GM23338 (cell line): Measurements from ENCODE around the gene CNNM2.

ENCODE experiments used
- CTCF ChIP-seq, 2 experiments: fragments of 200-600 bp in 1 of 2; sonication (generic) in 1 of 2; conservative IDR thresholded peaks; 2 replicates each; pipeline versions ENCODE4 v1.5.1 to v1.6.1; 2016 to 2017; ENCODE audit warnings: antibody characterized with exemption in 2 of 2, low read depth in 2 of 2, mild to moderate bottlenecking in 2 of 2, moderate library complexity in 1 of 2
- EZH2phosphoT487 ChIP-seq: fragments of 200-600 bp; sonication (generic); IDR thresholded peaks from one replicate; pipeline ENCODE4 v1.8.1; 2018; ENCODE audit warnings: antibody characterized with exemption; ENCODE audit not compliant: unreplicated experiment
- POLR2AphosphoS5 ChIP-seq: IDR thresholded peaks from 2 replicates; pipeline ENCODE4 v1.6.1; 2016; ENCODE audit warnings: antibody characterized with exemption, low read depth

- TF ChIP-seq CTCF (conservative IDR thresholded peaks at IDR 0.05; ENCODE audit: low read depth in 2 of 2) (no peak), EZH2phosphoT487 (no peak), POLR2AphosphoS5 (no peak)
These were observed 129.3 kb downstream of the CNNM2 start for GRCh38 chr10:103047381-103047780.
